ENCODE results near the gene MAN1A2. TPM values are rescaled to one million over a fixed set of nuclear protein-coding genes. Genes with fewer than 3 reads are reported as not detected.

MAN1A2 gene
- total RNA-seq, 1 experiment from 2014 or later: 21.0 TPM

- H3K36me3 Mint-ChIP-seq (ENCODE audit: insufficient read depth, unreplicated experiment): peaks cover 5% of the 10 kb centered on the region
- H3K4me1 Mint-ChIP-seq (ENCODE audit: low read depth, unreplicated experiment): peaks cover 29% of the 10 kb centered on the region
- Histone ChIP-seq H3K27me3 (replicated peaks; ENCODE audit: control insufficient read depth, insufficient read depth, low read length) (no peaks in the 10 kb centered on the region), H3K4me1 (peaks cover 21% of the 10 kb centered on the region), H3K4me3 (ENCODE audit: low read depth, low read length) (no peak overlapping the region), H3K9me3 (peaks cover 3% of the 10 kb centered on the region; the same call in 1 of the 2 replicates), H3K36me3 (ENCODE audit: control insufficient read depth, insufficient read depth, low read length) (no peaks in the 10 kb centered on the region)
- no peak for DNase-seq
- POLR2A ChIA-PET: no interaction called here
- intact Hi-C loops (cut with micrococcal nuclease; ENCODE audit: unreplicated experiment): no loop called here
- no TSS peak for BruUV-seq (replicated peaks)
- H3K27me3 Mint-ChIP-seq (ENCODE audit: insufficient read depth, unreplicated experiment): no peaks in the 10 kb centered on the region
- H3K4me3 Mint-ChIP-seq (ENCODE audit: unreplicated experiment): no peak overlapping the region
- CTCF ChIA-PET: no interaction called here
- H3K27ac Mint-ChIP-seq (ENCODE audit: unreplicated experiment): no peak overlapping the region
- no peak for TF ChIP-seq CTCF (IDR thresholded peaks at IDR 0.05; ENCODE audit: insufficient read depth in 1 of 2, low read depth in 1 of 2, low read length in 1 of 2, severe bottlenecking in 1 of 2, unreplicated experiment in 1 of 2)
- H3K9me3 Mint-ChIP-seq (ENCODE audit: unreplicated experiment): no peaks in the 10 kb centered on the region
These were observed 40.2 kb upstream of the MAN1A2 start for GRCh38 chr1:117327011-117327410.

- CTCF ChIA-PET: no interaction called here
- no peak for TF ChIP-seq CTCF (IDR thresholded peaks at IDR 0.05; ENCODE audit: insufficient read depth in 1 of 2, low read depth in 1 of 2, low read length in 1 of 2, severe bottlenecking in 1 of 2, unreplicated experiment in 1 of 2)
- POLR2A ChIA-PET: no interaction called here
- no peak overlapping the region for H3K4me3 Mint-ChIP-seq (ENCODE audit: unreplicated experiment)
- Histone ChIP-seq H3K4me1 (0 out of 2 replicates have a peak, but pooled peaks cover 5% of the 10 kb centered on the region), H3K36me3 (ENCODE audit: control insufficient read depth, insufficient read depth, low read length) (no peaks in the 10 kb centered on the region), H3K9me3 (no peaks in the 10 kb centered on the region), H3K27me3 (replicated peaks; ENCODE audit: control insufficient read depth, insufficient read depth, low read length) (no peaks in the 10 kb centered on the region), H3K4me3 (ENCODE audit: low read depth, low read length) (no peak overlapping the region)
- intact Hi-C loops (cut with micrococcal nuclease; ENCODE audit: unreplicated experiment): no loop called here
- H3K36me3 Mint-ChIP-seq (ENCODE audit: insufficient read depth, unreplicated experiment): no peaks in the 10 kb centered on the region
- BruUV-seq (replicated peaks): no TSS peak
- H3K27ac Mint-ChIP-seq (ENCODE audit: unreplicated experiment): no peak overlapping the region
- DNase-seq: no peak
- H3K9me3 Mint-ChIP-seq (ENCODE audit: unreplicated experiment): no peaks in the 10 kb centered on the region
- H3K27me3 Mint-ChIP-seq (ENCODE audit: insufficient read depth, unreplicated experiment): no peaks in the 10 kb centered on the region
- peaks cover 6% of the 10 kb centered on the region for H3K4me1 Mint-ChIP-seq (ENCODE audit: low read depth, unreplicated experiment)
These were observed 31.7 kb upstream of the MAN1A2 start for GRCh38 chr1:117335376-117336086.

GRCh38 chr1:117336088-117336817 lies 31.0 kb upstream of the MAN1A2 start:
- no peak for TF ChIP-seq CTCF (IDR thresholded peaks at IDR 0.05; ENCODE audit: insufficient read depth in 1 of 2, low read depth in 1 of 2, low read length in 1 of 2, severe bottlenecking in 1 of 2, unreplicated experiment in 1 of 2)
- Histone ChIP-seq H3K9me3 (no peaks in the 10 kb centered on the region), H3K36me3 (ENCODE audit: control insufficient read depth, insufficient read depth, low read length) (no peaks in the 10 kb centered on the region), H3K27me3 (replicated peaks; ENCODE audit: control insufficient read depth, insufficient read depth, low read length) (no peaks in the 10 kb centered on the region), H3K4me3 (ENCODE audit: low read depth, low read length) (no peak overlapping the region), H3K4me1 (0 out of 2 replicates have a peak, but pooled peaks cover 5% of the 10 kb centered on the region)
- CTCF ChIA-PET: interaction anchor here (0.7 kb wide), 1 partner anchor 33 kb away, joined by 3 read pairs; no protein-coding TSS in a partner anchor
- no TSS peak for BruUV-seq (replicated peaks)
- intact Hi-C loops (cut with micrococcal nuclease; ENCODE audit: unreplicated experiment): no loop called here
- Mint-ChIP-seq H3K4me1 (ENCODE audit: low read depth, unreplicated experiment) (peaks cover 6% of the 10 kb centered on the region), H3K27ac (ENCODE audit: unreplicated experiment) (no peak overlapping the region), H3K4me3 (ENCODE audit: unreplicated experiment) (no peak overlapping the region), H3K27me3 (ENCODE audit: insufficient read depth, unreplicated experiment) (no peaks in the 10 kb centered on the region), H3K36me3 (ENCODE audit: insufficient read depth, unreplicated experiment) (no peaks in the 10 kb centered on the region), H3K9me3 (ENCODE audit: unreplicated experiment) (no peaks in the 10 kb centered on the region)
- POLR2A ChIA-PET: no interaction called here
- no peak for DNase-seq

Measured in Caco-2 (cell line).